GM23338 (cell line): ENCODE measurements around the gene CCDC146.

Experiments used
- CTCF ChIP-seq, 2 experiments: fragments of 200-600 bp in 1 of 2; sonication (generic) in 1 of 2; conservative IDR thresholded peaks; 2 replicates each; pipeline versions ENCODE4 v1.5.1 to v1.6.1; 2016 to 2017; ENCODE audit warnings: antibody characterized with exemption in 2 of 2, low read depth in 2 of 2, mild to moderate bottlenecking in 2 of 2, moderate library complexity in 1 of 2
- ETS1 ChIP-seq: IDR thresholded peaks from 2 replicates; pipeline ENCODE4 v1.6.1; 2016; ENCODE audit warnings: antibody characterized with exemption
- NANOG ChIP-seq: IDR thresholded peaks from 2 replicates; pipeline ENCODE4 v1.6.1; 2016; ENCODE audit warnings: antibody characterized with exemption, borderline replicate concordance
- POLR2AphosphoS5 ChIP-seq: IDR thresholded peaks from 2 replicates; pipeline ENCODE4 v1.6.1; 2016; ENCODE audit warnings: antibody characterized with exemption, low read depth

GRCh38 chr7:77330169-77330882 is 207.9 kb downstream of the CCDC146 start:
- TF ChIP-seq CTCF (conservative IDR thresholded peaks at IDR 0.05; ENCODE audit: low read depth in 2 of 2) (no peak), NANOG (no peak), ETS1 (no peak), POLR2AphosphoS5 (no peak)
